ENCODE measurements around the gene FN3KRP. TPM values are rescaled to one million over a fixed set of nuclear protein-coding genes. Genes with fewer than 3 reads are reported as not detected.

FN3KRP gene
- total and polyA plus RNA-seq, 8 donors: 1.2 to 50.7 (median 20.8) TPM

- Histone ChIP-seq H3K27me3 (no peaks in the 10 kb centered on the region), H3K36me3 (peaks cover 15 to 58% (median 57%) of the 10 kb centered on the region in 4 donors), H3K4me3 (no peak overlapping the region), H3K27ac (no peak overlapping the region), H3K9me3 (no peaks in the 10 kb centered on the region), H3K4me1 (peaks cover 17 to 29% (median 25%) of the 10 kb centered on the region in 4 donors)
- WGBS, 5 donors: 94 to 97% (median 94%) methylated on average over 11 to 18 of the region's 18 CpGs
- intact Hi-C loops (cut with DNase I; ENCODE audit: low total_unique reads): no loop called here
- TF ChIP-seq POLR2A (IDR thresholded peaks at IDR 0.05) (no peak), EP300 (IDR thresholded peaks at IDR 0.05) (no peak), POLR2AphosphoS5 (IDR thresholded peaks at IDR 0.05) (no peak)
- TF ChIP-seq, protein P1, sequence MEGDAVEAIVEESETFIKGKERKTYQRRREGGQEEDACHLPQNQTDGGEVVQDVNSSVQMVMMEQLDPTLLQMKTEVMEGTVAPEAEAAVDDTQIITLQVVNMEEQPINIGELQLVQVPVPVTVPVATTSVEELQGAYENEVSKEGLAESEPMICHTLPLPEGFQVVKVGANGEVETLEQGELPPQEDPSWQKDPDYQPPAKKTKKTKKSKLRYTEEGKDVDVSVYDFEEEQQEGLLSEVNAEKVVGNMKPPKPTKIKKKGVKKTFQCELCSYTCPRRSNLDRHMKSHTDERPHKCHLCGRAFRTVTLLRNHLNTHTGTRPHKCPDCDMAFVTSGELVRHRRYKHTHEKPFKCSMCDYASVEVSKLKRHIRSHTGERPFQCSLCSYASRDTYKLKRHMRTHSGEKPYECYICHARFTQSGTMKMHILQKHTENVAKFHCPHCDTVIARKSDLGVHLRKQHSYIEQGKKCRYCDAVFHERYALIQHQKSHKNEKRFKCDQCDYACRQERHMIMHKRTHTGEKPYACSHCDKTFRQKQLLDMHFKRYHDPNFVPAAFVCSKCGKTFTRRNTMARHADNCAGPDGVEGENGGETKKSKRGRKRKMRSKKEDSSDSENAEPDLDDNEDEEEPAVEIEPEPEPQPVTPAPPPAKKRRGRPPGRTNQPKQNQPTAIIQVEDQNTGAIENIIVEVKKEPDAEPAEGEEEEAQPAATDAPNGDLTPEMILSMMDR (IDR thresholded peaks at IDR 0.05): no peak
- DNase-seq: no peak
These were observed 2.6 kb downstream of the FN3KRP start for GRCh38 chr17:82718986-82719685.

- Histone ChIP-seq H3K4me3 (no peak overlapping the region), H3K36me3 (peaks cover 15 to 67% (median 64%) of the 10 kb centered on the region in 4 donors), H3K4me1 (peaks cover 17 to 29% (median 25%) of the 10 kb centered on the region in 4 donors), H3K9me3 (no peaks in the 10 kb centered on the region), H3K27ac (no peak overlapping the region), H3K27me3 (no peaks in the 10 kb centered on the region)
- intact Hi-C loops (cut with DNase I; ENCODE audit: low total_unique reads): no loop called here
- TF ChIP-seq, protein P1 (IDR thresholded peaks at IDR 0.05): no peak
- TF ChIP-seq POLR2A (IDR thresholded peaks at IDR 0.05): no peak
- no peak for TF ChIP-seq EP300 (IDR thresholded peaks at IDR 0.05)
- no peak for TF ChIP-seq POLR2AphosphoS5 (IDR thresholded peaks at IDR 0.05)
- no peak for DNase-seq
- WGBS, 5 donors: 90 to 96% (median 95%) methylated on average over 13 to 19 of the region's 19 CpGs
These were observed 3.7 kb downstream of the FN3KRP start for GRCh38 chr17:82720204-82720603.

- no peaks in the 10 kb centered on the region for H3K27me3 ChIP-seq
- WGBS, 5 donors: 87 to 91% (median 88%) methylated on average over 14 to 19 of the region's 19 CpGs
- H3K36me3 ChIP-seq: peaks cover 24 to 89% (median 85%) of the 10 kb centered on the region in 4 donors
- TF ChIP-seq POLR2AphosphoS5 (IDR thresholded peaks at IDR 0.05) (no peak), POLR2A (IDR thresholded peaks at IDR 0.05) (no peak), EP300 (IDR thresholded peaks at IDR 0.05) (no peak)
- TF ChIP-seq, protein P1 (IDR thresholded peaks at IDR 0.05): no peak
- intact Hi-C loops (cut with DNase I; ENCODE audit: low total_unique reads): no loop called here
- no peak overlapping the region for H3K27ac ChIP-seq
- H3K4me1 ChIP-seq: peaks cover 7 to 15% (median 11%) of the 10 kb centered on the region in 4 donors
- DNase-seq: no peak
- no peak overlapping the region for H3K4me3 ChIP-seq
- H3K9me3 ChIP-seq: no peaks in the 10 kb centered on the region
These were observed 6.0 kb downstream of the FN3KRP start for GRCh38 chr17:82722341-82723013.

GRCh38 chr17:82723169-82723807 is 6.8 kb downstream of the FN3KRP start:
- 89 to 96% (median 92%) methylated on average over 22 to 26 of the region's 26 CpGs for WGBS, 5 donors
- intact Hi-C loops (cut with DNase I; ENCODE audit: low total_unique reads): no loop called here
- H3K27ac ChIP-seq: no peak overlapping the region
- H3K9me3 ChIP-seq: no peaks in the 10 kb centered on the region
- H3K36me3 ChIP-seq: peaks cover 24 to 97% (median 93%) of the 10 kb centered on the region in 4 donors
- no peaks in the 10 kb centered on the region for H3K27me3 ChIP-seq
- no peak overlapping the region for H3K4me3 ChIP-seq
- H3K4me1 ChIP-seq: peaks cover 0 to 7% (median 3%) of the 10 kb centered on the region in 4 donors
- no peak for TF ChIP-seq POLR2AphosphoS5 (IDR thresholded peaks at IDR 0.05)
- no peak for TF ChIP-seq EP300 (IDR thresholded peaks at IDR 0.05)
- TF ChIP-seq, protein P1 (IDR thresholded peaks at IDR 0.05): no peak
- TF ChIP-seq POLR2A (IDR thresholded peaks at IDR 0.05): no peak
- DNase-seq: no peak

Data from stomach (tissue), 9 donors.